IMR-90 (cell line): ENCODE measurements around the gene PRSS12. TPM values are rescaled to one million over a fixed set of nuclear protein-coding genes. Genes with fewer than 3 reads are reported as not detected.

Source experiments
- ATAC-seq: fragments of 200-7000 bp; cut with Tn5 transposase; 2 replicates; pipeline ENCODE4 v1.9.1; 2020; ENCODE audit warnings: low read depth, mild to moderate bottlenecking, moderate library complexity
- BruUV-seq: library from RNA; stranded (reverse); fragments of 400-500 nt; replicated peaks from 2 replicates; lab custom pipeline; 2021; lab: Mats Ljungman, UMichigan
- CTCF ChIA-PET: fragments of 300-600 bp; formaldehyde crosslinking; extraction: SDS; loops from one replicate; lab custom pipeline; 2021; ENCODE audit warnings: antibody characterized with exemption; lab: Yijun Ruan, JAX
- POLR2A ChIA-PET: fragments of 300-600 bp; sonication (Branson Sonifier 250); formaldehyde crosslinking; loops from one replicate; lab custom pipeline; 2022; ENCODE audit warnings: antibody characterized with exemption; ENCODE audit not compliant: unreplicated experiment; lab: Charles Lee
- DNase-seq: peaks from one replicate; pipeline ENCODE4 v3.0.0; 2013
- H2AFZ ChIP-seq: replicated peaks from 2 replicates; pipeline ENCODE3; 2013; ENCODE audit warnings: low read length, mild to moderate bottlenecking; ENCODE audit not compliant: poor library complexity
- H2AK5ac ChIP-seq: 2 replicates; pipeline ENCODE4 v1.6.1; 2013; ENCODE audit warnings: low read depth, low read length, inconsistent platforms
- H2AK9ac ChIP-seq: replicated peaks from 2 replicates; pipeline ENCODE3; 2013; ENCODE audit warnings: mild to moderate bottlenecking, low read depth, low read length, moderate library complexity; ENCODE audit not compliant: poor library complexity
- H2BK120ac ChIP-seq: 2 replicates; pipeline ENCODE4 v1.6.1; 2013; ENCODE audit warnings: low read depth, low read length, inconsistent platforms
- H2BK15ac ChIP-seq: 3 replicates; pipeline ENCODE4 v1.6.1; 2013; ENCODE audit warnings: low read depth, low read length, inconsistent platforms
- H2BK20ac ChIP-seq: 2 replicates; pipeline ENCODE4 v1.6.1; 2013; ENCODE audit warnings: low read depth, mild to moderate bottlenecking, inconsistent platforms, low read length, moderate library complexity
- H2BK5ac ChIP-seq: 2 replicates; pipeline ENCODE4 v1.6.1; 2013; ENCODE audit warnings: mild to moderate bottlenecking, low read depth, low read length, inconsistent platforms; ENCODE audit not compliant: poor library complexity, severe bottlenecking
- H3K14ac ChIP-seq: replicated peaks from 2 replicates; pipeline ENCODE4 v1.6.1; 2013; ENCODE audit warnings: low read depth, low read length, inconsistent platforms
- H3K18ac ChIP-seq: 2 replicates; pipeline ENCODE4 v1.6.1; 2013; ENCODE audit warnings: low read depth, low read length, control low read depth
- H3K23ac ChIP-seq: 2 replicates; pipeline ENCODE4 v1.6.1; 2013; ENCODE audit warnings: low read depth, low read length, inconsistent platforms
- H3K27ac ChIP-seq: 2 replicates; pipeline ENCODE4 v1.5.1; 2013; ENCODE audit warnings: mild to moderate bottlenecking, control low read depth, low read length; ENCODE audit not compliant: insufficient read depth
- H3K27me3 ChIP-seq: 2 replicates; pipeline ENCODE4 v1.6.1; 2013; ENCODE audit warnings: low read length; ENCODE audit not compliant: control insufficient read depth, insufficient read depth
- H3K36me3 ChIP-seq: 2 replicates; pipeline ENCODE4 v1.6.1; 2013; ENCODE audit warnings: low read length, mixed read lengths; ENCODE audit not compliant: control insufficient read depth, insufficient read depth
- H3K4ac ChIP-seq: 2 replicates; pipeline ENCODE4 v1.6.1; 2013; ENCODE audit warnings: low read depth, low read length, inconsistent platforms
- H3K4me1 ChIP-seq: 2 replicates; pipeline ENCODE4 v1.6.1; 2013; ENCODE audit warnings: low read length, mixed read lengths; ENCODE audit not compliant: control insufficient read depth, insufficient read depth
- H3K4me2 ChIP-seq: 2 replicates; pipeline ENCODE4 v1.6.1; 2013; ENCODE audit warnings: low read depth, mild to moderate bottlenecking, control low read depth, low read length, moderate library complexity
- H3K4me3 ChIP-seq: 2 replicates; pipeline ENCODE4 v1.5.1; 2013; ENCODE audit warnings: low read depth, mild to moderate bottlenecking, control low read depth, low read length, moderate library complexity; ENCODE audit not compliant: insufficient read depth
- H3K56ac ChIP-seq: 2 replicates; pipeline ENCODE4 v1.6.1; 2013; ENCODE audit warnings: low read length, inconsistent platforms; ENCODE audit not compliant: insufficient read depth; ENCODE audit errors: extremely low read depth
- H3K79me1 ChIP-seq, 2 experiments: 2 replicates each; pipeline ENCODE4 v1.6.1; 2013; ENCODE audit warnings: low read length in 2 of 2, inconsistent platforms in 1 of 2, low read depth in 1 of 2
- H3K9ac ChIP-seq: 2 replicates; pipeline ENCODE4 v1.6.1; 2013; ENCODE audit warnings: low read depth, low read length, control low read depth
- H3K9me1 ChIP-seq: 2 replicates; pipeline ENCODE4 v1.6.1; 2013; ENCODE audit warnings: low read length, inconsistent platforms; ENCODE audit not compliant: insufficient read depth
- H3K9me3 ChIP-seq: 2 replicates; pipeline ENCODE4 v1.6.1; 2013; ENCODE audit warnings: low read length; ENCODE audit not compliant: control insufficient read depth, insufficient read depth
- H4K20me1 ChIP-seq: 2 replicates; pipeline ENCODE4 v1.6.1; 2013; ENCODE audit warnings: low read length, inconsistent platforms; ENCODE audit not compliant: insufficient read depth
- H4K5ac ChIP-seq: 2 replicates; pipeline ENCODE4 v1.6.1; 2013; ENCODE audit warnings: mild to moderate bottlenecking, low read depth, low read length, control low read depth
- H4K8ac ChIP-seq, 2 experiments: 2 replicates each; pipeline ENCODE4 v1.6.1; 2013; ENCODE audit warnings: low read depth in 2 of 2, low read length in 2 of 2, control low read depth in 1 of 2, inconsistent platforms in 1 of 2
- H4K91ac ChIP-seq: 2 replicates; pipeline ENCODE4 v1.6.1; 2013; ENCODE audit warnings: low read depth, low read length, inconsistent platforms; ENCODE audit not compliant: insufficient read depth
- CEBPB ChIP-seq: IDR thresholded peaks from 2 replicates; pipeline ENCODE4 v1.6.1; 2012; ENCODE audit warnings: low read depth, low read length, improper control_type of control experiment
- CHD1 ChIP-seq: IDR thresholded peaks from 2 replicates; pipeline ENCODE4 v1.6.1; 2012; ENCODE audit warnings: low read depth, low read length, improper control_type of control experiment
- ELK1 ChIP-seq: fragments of 150-350 bp; IDR thresholded peaks from 2 replicates; pipeline ENCODE4 v1.6.1; 2016; ENCODE audit warnings: low read depth, mild to moderate bottlenecking, low read length, moderate library complexity, borderline replicate concordance
- FOS ChIP-seq: fragments of 150-350 bp; IDR thresholded peaks from 2 replicates; pipeline ENCODE4 v1.6.1; 2016; ENCODE audit warnings: low read depth, low read length
- MAFK ChIP-seq: IDR thresholded peaks from 2 replicates; pipeline ENCODE4 v1.6.1; 2012; ENCODE audit warnings: low read depth, low read length, improper control_type of control experiment
- MAZ ChIP-seq: IDR thresholded peaks from 2 replicates; pipeline ENCODE4 v1.6.1; 2012; ENCODE audit warnings: low read depth, mild to moderate bottlenecking, low read length, improper control_type of control experiment, moderate library complexity, borderline replicate concordance
- NFE2L2 ChIP-seq: fragments of 150-350 bp; IDR thresholded peaks from 2 replicates; pipeline ENCODE4 v1.6.1; 2016; ENCODE audit warnings: low read depth, mild to moderate bottlenecking, low read length
- RFX5 ChIP-seq: IDR thresholded peaks from 2 replicates; pipeline ENCODE4 v1.8.0; 2012; ENCODE audit warnings: low read depth, mild to moderate bottlenecking, low read length, moderate library complexity
- USF2 ChIP-seq: fragments of 150-350 bp; IDR thresholded peaks from 2 replicates; pipeline ENCODE4 v1.6.1; 2017; ENCODE audit warnings: mild to moderate bottlenecking, antibody characterized with exemption, low read length, low read depth
- WGBS, 2 experiments: methylation state at CpG; one replicate each; pipeline versions ENCODE4 v1.1.5 to v1.1.7; 2013; ENCODE audit warnings: missing lambda C conversion rate in 2 of 2; ENCODE audit not compliant: insufficient read length in 1 of 2; ENCODE audit errors: extremely low coverage in 2 of 2; 5-methylcytosine and 5-hydroxymethylcytosine counted together
- dilution Hi-C: fragments of 300-500 bp; cut with HindIII; formaldehyde crosslinking; loops from one replicate; pipeline ENCODE4 v1.14.3; 2018; ENCODE audit warnings: low sequenced_read_pairs; ENCODE audit not compliant: unreplicated experiment
- in situ Hi-C: fragments of 300-500 bp; cut with MboI; formaldehyde crosslinking; loops from 3 replicates; pipeline ENCODE4 v1.14.3; 2019; ENCODE audit warnings: low sequenced_read_pairs, inconsistent platforms, mixed read lengths
- intact Hi-C: fragments of 100-400 bp; cut with micrococcal nuclease; formaldehyde crosslinking; loops from 2 replicates; pipeline ENCODE4 v1.10.0; 2022
- polyA plus RNA-seq, 3 experiments: library from polyadenylated mRNA; depleted of rRNA; stranded (reverse); fragments of >200 nt; gene quantifications; 2 replicates each; pipeline ENCODE4 v1.2.3, GENCODE V29; 2012; ENCODE audit warnings: low replicate concordance in 1 of 3
- total RNA-seq: library from RNA; depleted of rRNA; stranded (reverse); fragments of >200 nt; gene quantifications from 2 replicates; pipeline ENCODE4 v1.2.3, GENCODE V29; 2012

The PRSS12 gene
- total and polyA plus RNA-seq, 2 of the 4 experiments (the other 2 are of a cell fraction), result 51.1 to 71.5 TPM

DNA sequence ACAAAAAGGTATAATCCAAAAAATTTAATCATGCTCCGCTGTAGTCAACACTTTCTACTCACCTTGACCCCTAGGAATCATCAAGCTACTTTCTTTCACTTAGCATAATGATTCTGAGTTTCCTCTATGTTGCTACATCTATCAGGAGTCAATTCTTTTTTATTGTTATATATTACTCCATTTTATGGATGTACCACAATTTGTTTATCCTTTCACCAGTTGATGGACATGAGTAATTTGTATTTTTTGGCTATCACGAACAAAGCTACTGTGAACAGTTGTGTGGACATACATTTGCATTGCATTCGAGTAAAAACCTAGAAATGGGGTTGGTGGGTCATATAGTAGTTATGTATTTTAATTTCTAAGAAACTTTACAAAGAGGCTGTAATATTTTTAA is 102.9 kb downstream of the PRSS12 start:
- no peak overlapping the region for H3K18ac ChIP-seq
- H2BK20ac ChIP-seq, result no peak overlapping the region
- no peak overlapping the region for H3K23ac ChIP-seq
- ChIA-PET CTCF (no interaction called here), POLR2A (no interaction called here)
- H4K8ac ChIP-seq, result no peak overlapping the region
- no peak overlapping the region for H2AK9ac ChIP-seq
- WGBS, 2 experiments, result no CpG with 5 or more reads among the region's 3 CpGs
- no peaks in the 10 kb centered on the region for H3K27me3 ChIP-seq
- DNase-seq, result no peak
- no peak overlapping the region for H2AK5ac ChIP-seq
- no peaks in the 10 kb centered on the region for H3K79me1 ChIP-seq
- no peak overlapping the region for H3K4ac ChIP-seq
- TF ChIP-seq RFX5, result no peak
- no peak for TF ChIP-seq CHD1
- no peak for TF ChIP-seq ELK1
- no peak for TF ChIP-seq MAZ
- TF ChIP-seq MAFK, result no peak
- TF ChIP-seq USF2, result no peak
- no peak for TF ChIP-seq FOS
- no peak for TF ChIP-seq CEBPB
- TF ChIP-seq NFE2L2, result no peak
- H2BK120ac ChIP-seq, result no peak overlapping the region
- H3K4me1 ChIP-seq, result no peaks in the 10 kb centered on the region
- H3K14ac ChIP-seq, result no peak overlapping the region
- dilution Hi-C loops (no loop called here), in situ Hi-C loops (loop anchor here (25.0 kb wide), 2 partner anchors 688 to 888 kb away; no protein-coding TSS in a partner anchor), intact Hi-C loops (no loop called here)
- no peak overlapping the region for H2BK15ac ChIP-seq
- no peak overlapping the region for H4K91ac ChIP-seq
- no peak overlapping the region for H2BK5ac ChIP-seq
- H2AFZ ChIP-seq, result no peak overlapping the region
- no peak for ATAC-seq
- no peak overlapping the region for H3K4me2 ChIP-seq
- H3K36me3 ChIP-seq, result no peaks in the 10 kb centered on the region
- H4K20me1 ChIP-seq, result no peaks in the 10 kb centered on the region
- no peak overlapping the region for H3K56ac ChIP-seq
- no TSS peak for BruUV-seq
- H3K4me3 ChIP-seq, result no peak overlapping the region
- H4K5ac ChIP-seq, result no peak overlapping the region
- no peaks in the 10 kb centered on the region for H3K9me3 ChIP-seq
- no peaks in the 10 kb centered on the region for H3K9me1 ChIP-seq
- no peak overlapping the region for H3K27ac ChIP-seq
- H3K9ac ChIP-seq, result no peak overlapping the region
